HEK293 (cell line): Measurements from ENCODE around the gene DSG2.

Source experiments
- CTCF ChIP-seq: fragments of 450-650 bp; formaldehyde crosslinking; IDR thresholded peaks from 2 replicates; pipeline ENCODE4 v1.5.1; 2016; ENCODE audit warnings: missing biosample characterization, missing genetic modification characterization
- HOXC10 ChIP-seq: sonication (generic); formaldehyde crosslinking; IDR thresholded peaks from 2 replicates; pipeline ENCODE4 v1.8.1; 2023; ENCODE audit warnings: mild to moderate bottlenecking, missing genetic modification reagents
- KLF10 ChIP-seq: fragments of 450-650 bp; IDR thresholded peaks from 2 replicates; pipeline ENCODE4 v1.5.1; 2018; ENCODE audit warnings: missing biosample characterization, mild to moderate bottlenecking, missing genetic modification characterization
- MYNN ChIP-seq: fragments of 450-650 bp; formaldehyde crosslinking; IDR thresholded peaks from 2 replicates; pipeline ENCODE4 v1.5.1; 2016; ENCODE audit warnings: missing biosample characterization, missing genetic modification characterization, borderline replicate concordance
- RBAK ChIP-seq: fragments of 450-650 bp; formaldehyde crosslinking; IDR thresholded peaks from 2 replicates; pipeline ENCODE4 v1.5.1; 2016; ENCODE audit warnings: missing biosample characterization, missing genetic modification characterization
- SETDB1 ChIP-seq: IDR thresholded peaks from one replicate; pipeline ENCODE4 v1.6.1; 2017; ENCODE audit warnings: mild to moderate bottlenecking, low read length, moderate library complexity, mixed read lengths; ENCODE audit not compliant: insufficient read length
- SP2 ChIP-seq: fragments of 450-650 bp; formaldehyde crosslinking; IDR thresholded peaks from 2 replicates; pipeline ENCODE4 v1.5.1; 2016; ENCODE audit warnings: missing biosample characterization, missing genetic modification characterization
- WT1 ChIP-seq: fragments of 450-650 bp; formaldehyde crosslinking; IDR thresholded peaks from 2 replicates; pipeline ENCODE4 v1.5.1; 2016; ENCODE audit warnings: missing biosample characterization, missing genetic modification characterization
- ZBTB1 ChIP-seq: fragments of 450-650 bp; formaldehyde crosslinking; IDR thresholded peaks from 2 replicates; pipeline ENCODE4 v1.5.1; 2016; ENCODE audit warnings: missing biosample characterization, missing genetic modification characterization
- ZBTB10 ChIP-seq: fragments of 450-650 bp; formaldehyde crosslinking; IDR thresholded peaks from 2 replicates; pipeline ENCODE4 v1.5.1; 2016; ENCODE audit warnings: missing biosample characterization, missing genetic modification characterization
- ZBTB11 ChIP-seq: fragments of 450-650 bp; formaldehyde crosslinking; conservative IDR thresholded peaks from 2 replicates; pipeline ENCODE4 v1.5.1; 2016; ENCODE audit warnings: low read depth, missing biosample characterization, missing genetic modification characterization
- ZBTB48 ChIP-seq: fragments of 450-650 bp; formaldehyde crosslinking; IDR thresholded peaks from 2 replicates; pipeline ENCODE4 v1.5.1; 2016; ENCODE audit warnings: missing biosample characterization, missing genetic modification characterization
- ZFHX2 ChIP-seq: fragments of 450-650 bp; formaldehyde crosslinking; conservative IDR thresholded peaks from 2 replicates; pipeline ENCODE4 v1.5.1; 2016; ENCODE audit warnings: missing biosample characterization, missing genetic modification characterization
- ZFP3 ChIP-seq: fragments of 450-650 bp; formaldehyde crosslinking; IDR thresholded peaks from 2 replicates; pipeline ENCODE4 v1.5.1; 2016; ENCODE audit warnings: low read depth, missing biosample characterization, missing genetic modification characterization
- ZFP69B ChIP-seq: fragments of 450-650 bp; formaldehyde crosslinking; IDR thresholded peaks from 2 replicates; pipeline ENCODE4 v1.5.1; 2016; ENCODE audit warnings: missing biosample characterization, missing genetic modification characterization
- ZNF16 ChIP-seq: fragments of 450-650 bp; formaldehyde crosslinking; IDR thresholded peaks from 2 replicates; pipeline ENCODE4 v1.5.1; 2016; ENCODE audit warnings: low read depth, missing biosample characterization, missing genetic modification characterization
- ZNF184 ChIP-seq: fragments of 450-650 bp; IDR thresholded peaks from 2 replicates; pipeline ENCODE4 v1.5.1; 2018; ENCODE audit warnings: missing biosample characterization, mild to moderate bottlenecking, missing genetic modification characterization
- ZNF19 ChIP-seq: fragments of 450-650 bp; formaldehyde crosslinking; IDR thresholded peaks from 2 replicates; pipeline ENCODE4; 2016; ENCODE audit warnings: missing biosample characterization, missing genetic modification characterization, low read depth
- ZNF239 ChIP-seq: fragments of 450-650 bp; formaldehyde crosslinking; IDR thresholded peaks from 2 replicates; pipeline ENCODE4 v1.5.1; 2016; ENCODE audit warnings: missing biosample characterization, missing genetic modification characterization
- ZNF248 ChIP-seq: fragments of 450-650 bp; formaldehyde crosslinking; IDR thresholded peaks from 2 replicates; pipeline ENCODE4 v1.5.1; 2017; ENCODE audit warnings: missing biosample characterization, missing genetic modification characterization
- ZNF335 ChIP-seq: fragments of 450-650 bp; formaldehyde crosslinking; conservative IDR thresholded peaks from 2 replicates; pipeline ENCODE4 v1.5.1; 2016; ENCODE audit warnings: missing biosample characterization, missing genetic modification characterization
- ZNF362 ChIP-seq: fragments of 450-650 bp; formaldehyde crosslinking; IDR thresholded peaks from 2 replicates; pipeline ENCODE4 v1.5.1; 2016; ENCODE audit warnings: missing biosample characterization, missing genetic modification characterization
- ZNF510 ChIP-seq: fragments of 450-650 bp; formaldehyde crosslinking; IDR thresholded peaks from 2 replicates; pipeline ENCODE4 v1.5.1; 2018; ENCODE audit warnings: mild to moderate bottlenecking, missing genetic modification characterization, missing biosample characterization; ENCODE audit not compliant: insufficient replicate concordance
- ZNF555 ChIP-seq: fragments of 450-650 bp; formaldehyde crosslinking; conservative IDR thresholded peaks from 2 replicates; pipeline ENCODE4 v1.5.1; 2017; ENCODE audit warnings: missing biosample characterization, mild to moderate bottlenecking, missing genetic modification characterization, inconsistent platforms
- ZNF558 ChIP-seq: fragments of 450-650 bp; formaldehyde crosslinking; IDR thresholded peaks from 2 replicates; pipeline ENCODE4 v1.5.1; 2016; ENCODE audit warnings: missing biosample characterization, missing genetic modification characterization
- ZNF596 ChIP-seq: fragments of 450-650 bp; IDR thresholded peaks from 2 replicates; pipeline ENCODE4 v1.5.0; 2018; ENCODE audit warnings: missing biosample characterization, mild to moderate bottlenecking, missing genetic modification characterization, moderate library complexity
- ZNF623 ChIP-seq: fragments of 450-650 bp; formaldehyde crosslinking; IDR thresholded peaks from 2 replicates; pipeline ENCODE4 v1.5.1; 2016; ENCODE audit warnings: missing biosample characterization, missing genetic modification characterization
- ZNF660 ChIP-seq: fragments of 450-650 bp; IDR thresholded peaks from 2 replicates; pipeline ENCODE4 v1.5.1; 2018; ENCODE audit warnings: missing biosample characterization, mild to moderate bottlenecking, missing genetic modification characterization
- ZNF692 ChIP-seq: fragments of 450-650 bp; formaldehyde crosslinking; IDR thresholded peaks from 2 replicates; pipeline ENCODE4 v1.5.1; 2016; ENCODE audit warnings: missing biosample characterization, missing genetic modification characterization
- ZNF707 ChIP-seq: fragments of 450-650 bp; formaldehyde crosslinking; IDR thresholded peaks from 2 replicates; pipeline ENCODE4 v1.5.1; 2016; ENCODE audit warnings: missing biosample characterization, missing genetic modification characterization
- ZSCAN16 ChIP-seq: fragments of 450-650 bp; formaldehyde crosslinking; IDR thresholded peaks from 2 replicates; pipeline ENCODE4 v1.5.1; 2016; ENCODE audit warnings: missing biosample characterization, missing genetic modification characterization

Gene DSG2

GRCh38 chr18:31555971-31556747, 58.2 kb downstream of the DSG2 start (continued):
- TF ChIP-seq ZNF707 (tag by site-specific recombination) (no peak), RBAK (tag by site-specific recombination) (no peak), CTCF (peak; percentile 70), ZNF362 (tag by site-specific recombination) (peak; percentile 82), SP2 (tag by site-specific recombination) (no peak), MYNN (no peak), ZNF660 (tag by site-specific recombination) (no peak), ZNF248 (tag by site-specific recombination) (no peak), ZFHX2 (no peak), HOXC10 (no peak), ZNF184 (tag by site-specific recombination) (no peak), ZNF335 (tag by site-specific recombination) (peak; percentile 33; the same call in 1 of the 2 replicates), ZNF558 (tag by site-specific recombination) (no peak), ZNF19 (tag by site-specific recombination) (no peak), ZNF239 (tag by site-specific recombination) (no peak), ZNF623 (tag by site-specific recombination) (no peak), SETDB1 (no peak), ZFP69B (no peak), KLF10 (tag by site-specific recombination) (no peak), WT1 (no peak), ZSCAN16 (tag by site-specific recombination) (no peak), ZBTB10 (tag by site-specific recombination) (no peak), ZNF555 (tag by site-specific recombination) (no peak), ZFP3 (no peak), ZNF510 (tag by site-specific recombination) (no peak), ZBTB1 (tag by site-specific recombination) (no peak), ZBTB11 (tag by site-specific recombination) (no peak), ZBTB48 (tag by site-specific recombination) (no peak), ZNF16 (tag by site-specific recombination) (no peak), ZNF692 (peak; percentile 14; the same call in 1 of the 2 replicates), ZNF596 (tag by site-specific recombination) (no peak)
